Measurements from ENCODE around the gene SLC22A3.

SLC22A3 gene

GRCh38 chr6:160418370-160418769 lies 70.2 kb downstream of the SLC22A3 start:
- no peak for DNase-seq (ENCODE audit: low spot score)

GRCh38 chr6:160419488-160419887 lies 71.3 kb downstream of the SLC22A3 start:
- DNase-seq (ENCODE audit: low spot score): no peak

GRCh38 chr6:160420253-160420968 lies 72.2 kb downstream of the SLC22A3 start:
- no peak for DNase-seq (ENCODE audit: low spot score)

- DNase-seq (ENCODE audit: low spot score): no peak
Measured at GRCh38 chr6:160420969-160421556, 72.9 kb downstream of the SLC22A3 start.

- no peak for DNase-seq (ENCODE audit: low spot score)
Measured at GRCh38 chr6:160421854-160422253, 73.7 kb downstream of the SLC22A3 start.

GRCh38 chr6:160424256-160424655 lies 76.1 kb downstream of the SLC22A3 start:
- DNase-seq (ENCODE audit: low spot score): no peak

- no peak for DNase-seq (ENCODE audit: low spot score)
Measured at GRCh38 chr6:160426136-160426535, 78.0 kb downstream of the SLC22A3 start.

- DNase-seq (ENCODE audit: low spot score): no peak
Measured at GRCh38 chr6:160427312-160428068, 79.3 kb downstream of the SLC22A3 start.

- DNase-seq (ENCODE audit: low spot score): no peak
Measured at GRCh38 chr6:160428069-160428430, 79.9 kb downstream of the SLC22A3 start.

GRCh38 chr6:160428818-160429619 lies 80.8 kb downstream of the SLC22A3 start:
- no peak for DNase-seq (ENCODE audit: low spot score)

GRCh38 chr6:160429620-160429895 lies 81.4 kb downstream of the SLC22A3 start:
- DNase-seq (ENCODE audit: low spot score): no peak

- no peak for DNase-seq (ENCODE audit: low spot score)
Measured at GRCh38 chr6:160430203-160430602, 82.0 kb downstream of the SLC22A3 start.

- no peak for DNase-seq (ENCODE audit: low spot score)
Measured at GRCh38 chr6:160430751-160431150, 82.6 kb downstream of the SLC22A3 start.

GRCh38 chr6:160431226-160431625 lies 83.0 kb downstream of the SLC22A3 start:
- DNase-seq (ENCODE audit: low spot score): no peak

GRCh38 chr6:160431791-160432404 lies 83.7 kb downstream of the SLC22A3 start:
- no peak for DNase-seq (ENCODE audit: low spot score)

GRCh38 chr6:160435935-160436334 lies 87.8 kb downstream of the SLC22A3 start:
- DNase-seq (ENCODE audit: low spot score): no peak

- no peak for DNase-seq (ENCODE audit: low spot score)
Measured at GRCh38 chr6:160437154-160437553, 89.0 kb downstream of the SLC22A3 start.

GRCh38 chr6:160437775-160438174 lies 89.6 kb downstream of the SLC22A3 start:
- no peak for DNase-seq (ENCODE audit: low spot score)

GRCh38 chr6:160438481-160438880 lies 90.3 kb downstream of the SLC22A3 start:
- no peak for DNase-seq (ENCODE audit: low spot score)

GRCh38 chr6:160439751-160440150 lies 91.6 kb downstream of the SLC22A3 start:
- no peak for DNase-seq (ENCODE audit: low spot score)

GRCh38 chr6:160442151-160442550 lies 94.0 kb downstream of the SLC22A3 start:
- no peak for DNase-seq (ENCODE audit: low spot score)

GRCh38 chr6:160445130-160445529 lies 97.0 kb downstream of the SLC22A3 start:
- no peak for DNase-seq (ENCODE audit: low spot score)

Data from RKO (cell line).